Measurements from ENCODE around the gene ARHGEF25. TPM values are rescaled to one million over a fixed set of nuclear protein-coding genes. Genes with fewer than 3 reads are reported as not detected.
"Not testable (repeated sequence)": the region's sequence is repeated elsewhere in the genome, so short reads cannot be mapped to it uniquely, and the experiment has no call there.

Gene ARHGEF25
- total RNA-seq, 2 donors from 2014 or later: 2.4 to 12.8 TPM

- intact Hi-C loops (cut with DNase I): no loop called here
These were observed 30.6 kb downstream of the ARHGEF25 start for GRCh38 chr12:57641699-57642442.

GRCh38 chr12:57645990-57646658, 34.9 kb downstream of the ARHGEF25 start:
- intact Hi-C loops (cut with DNase I); H3K36me3 ChIP-seq; H3K4me3 ChIP-seq; H3K27me3 ChIP-seq; H3K4me1 ChIP-seq; H3K27ac ChIP-seq; H3K9me3 ChIP-seq; DNase-seq; H3K9ac ChIP-seq (ENCODE audit: low read depth in 2 of 2, low read length in 2 of 2): not testable (repeated sequence)

More at GRCh38 chr12:57641699-57642442, 30.6 kb downstream of the ARHGEF25 start:
- peaks cover 4% of the 10 kb centered on the region for H3K27me3 ChIP-seq
- DNase-seq: no peak
- H3K9me3 ChIP-seq: no peaks in the 10 kb centered on the region
- TF ChIP-seq CTCF (IDR thresholded peaks at IDR 0.05): no peak
- no peak overlapping the region for H3K4me3 ChIP-seq
- H3K36me3 ChIP-seq: no peaks in the 10 kb centered on the region
- H3K4me1 ChIP-seq: no peaks in the 10 kb centered on the region
- H3K27ac ChIP-seq: no peak overlapping the region
- H3K9ac ChIP-seq (ENCODE audit: low read depth in 2 of 2, low read length in 2 of 2): no peak overlapping the region

- H3K27ac ChIP-seq; H3K36me3 ChIP-seq; H3K4me1 ChIP-seq; H3K9ac ChIP-seq (ENCODE audit: low read depth in 2 of 2, low read length in 2 of 2); H3K9me3 ChIP-seq; DNase-seq; H3K27me3 ChIP-seq; H3K4me3 ChIP-seq; intact Hi-C loops (cut with DNase I): not testable (repeated sequence)
These were observed 35.4 kb downstream of the ARHGEF25 start for GRCh38 chr12:57646659-57647049.

GRCh38 chr12:57654042-57654441, 42.8 kb downstream of the ARHGEF25 start:
- intact Hi-C loops (cut with DNase I): no loop called here
- Histone ChIP-seq H3K9me3 (no peaks in the 10 kb centered on the region), H3K27ac (no peak overlapping the region), H3K4me1 (no peaks in the 10 kb centered on the region), H3K36me3 (no peaks in the 10 kb centered on the region), H3K4me3 (no peak overlapping the region), H3K9ac (ENCODE audit: low read depth in 2 of 2, low read length in 2 of 2) (no peak overlapping the region), H3K27me3 (no peaks in the 10 kb centered on the region)
- no peak for TF ChIP-seq CTCF (IDR thresholded peaks at IDR 0.05)
- no peak for DNase-seq

GRCh38 chr12:57655541-57656240, 44.5 kb downstream of the ARHGEF25 start:
- no peak overlapping the region for H3K4me3 ChIP-seq
- intact Hi-C loops (cut with DNase I): no loop called here
- no peak for TF ChIP-seq CTCF (IDR thresholded peaks at IDR 0.05)
- H3K36me3 ChIP-seq: no peaks in the 10 kb centered on the region
- H3K27ac ChIP-seq: no peak overlapping the region
- no peaks in the 10 kb centered on the region for H3K4me1 ChIP-seq
- H3K9me3 ChIP-seq: no peaks in the 10 kb centered on the region
- no peak for DNase-seq
- H3K9ac ChIP-seq (ENCODE audit: low read depth in 2 of 2, low read length in 2 of 2): no peak overlapping the region
- H3K27me3 ChIP-seq: no peaks in the 10 kb centered on the region

- H3K36me3 ChIP-seq; H3K9me3 ChIP-seq; H3K4me3 ChIP-seq; intact Hi-C loops (cut with DNase I); H3K27me3 ChIP-seq; H3K27ac ChIP-seq; DNase-seq; H3K9ac ChIP-seq (ENCODE audit: low read depth in 2 of 2, low read length in 2 of 2); H3K4me1 ChIP-seq: not testable (repeated sequence)
These were observed 45.2 kb downstream of the ARHGEF25 start for GRCh38 chr12:57656408-57656807.

Measured in colonic mucosa (tissue), 4 donors.